ENCODE results near the gene DCAF8.

DNA sequence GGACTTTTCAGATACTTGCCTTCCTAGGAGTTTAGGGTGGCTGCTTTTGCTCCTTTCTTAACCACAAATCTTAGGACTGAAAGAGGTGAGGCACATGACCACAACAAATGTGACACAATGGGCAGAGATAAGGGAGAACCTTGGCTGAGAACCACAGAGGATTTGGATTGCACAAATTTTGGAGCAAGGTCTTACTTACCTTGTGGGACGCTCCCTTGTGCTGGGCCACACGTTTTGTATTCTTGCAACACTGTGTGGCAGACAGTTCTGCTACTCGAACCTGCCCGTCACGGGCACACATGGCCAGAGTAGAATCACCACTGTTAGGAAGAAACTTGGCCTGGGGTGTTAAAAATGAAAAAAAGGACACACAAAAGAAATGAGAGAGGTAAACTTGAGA lies 23.9 kb downstream of the DCAF8 start:
- TF ChIP-seq CTCF (IDR thresholded peaks at IDR 0.05), result no peak
- no peak for TF ChIP-seq EP300 (IDR thresholded peaks at IDR 0.05)
